ENCODE results near the gene MMP25.
"Not testable (repeated sequence)": the region's sequence is repeated elsewhere in the genome, so short reads cannot be mapped to it uniquely, and the experiment has no call there.

DNA sequence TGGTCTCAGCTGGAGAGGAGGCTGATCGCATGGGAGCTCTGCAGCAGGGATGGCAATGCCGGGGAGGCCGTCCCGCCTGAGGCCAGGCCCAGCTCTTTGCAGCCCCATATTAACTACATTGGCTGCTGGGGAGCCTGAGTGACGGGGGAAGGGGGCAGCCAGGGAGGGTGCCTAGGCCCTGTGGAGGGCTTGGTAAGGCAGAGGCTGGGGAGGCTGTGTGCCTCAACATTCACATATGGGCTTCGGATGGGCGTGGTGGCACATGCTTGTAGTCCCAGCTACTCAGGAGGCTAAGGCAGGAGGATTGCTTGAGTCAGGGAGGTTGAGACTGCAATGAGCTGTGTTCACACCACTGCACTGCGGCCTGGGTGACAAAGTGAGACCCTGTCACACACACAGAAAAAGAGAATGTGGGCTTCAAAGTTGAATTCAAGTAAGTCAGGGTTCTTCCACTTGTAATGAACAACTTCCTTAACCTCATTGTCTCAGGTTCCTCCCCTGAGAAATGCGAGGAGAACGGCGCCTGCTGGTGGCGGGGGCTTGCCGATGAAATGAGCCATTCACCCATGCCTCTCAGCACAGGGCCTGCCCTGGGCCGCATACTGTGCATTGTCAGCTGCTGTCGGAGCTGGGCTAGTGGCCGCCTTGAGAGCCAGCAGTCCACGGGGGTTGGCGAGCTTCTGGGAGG, 26.4 kb downstream of the MMP25 start:
- TF ChIP-seq, protein P1, sequence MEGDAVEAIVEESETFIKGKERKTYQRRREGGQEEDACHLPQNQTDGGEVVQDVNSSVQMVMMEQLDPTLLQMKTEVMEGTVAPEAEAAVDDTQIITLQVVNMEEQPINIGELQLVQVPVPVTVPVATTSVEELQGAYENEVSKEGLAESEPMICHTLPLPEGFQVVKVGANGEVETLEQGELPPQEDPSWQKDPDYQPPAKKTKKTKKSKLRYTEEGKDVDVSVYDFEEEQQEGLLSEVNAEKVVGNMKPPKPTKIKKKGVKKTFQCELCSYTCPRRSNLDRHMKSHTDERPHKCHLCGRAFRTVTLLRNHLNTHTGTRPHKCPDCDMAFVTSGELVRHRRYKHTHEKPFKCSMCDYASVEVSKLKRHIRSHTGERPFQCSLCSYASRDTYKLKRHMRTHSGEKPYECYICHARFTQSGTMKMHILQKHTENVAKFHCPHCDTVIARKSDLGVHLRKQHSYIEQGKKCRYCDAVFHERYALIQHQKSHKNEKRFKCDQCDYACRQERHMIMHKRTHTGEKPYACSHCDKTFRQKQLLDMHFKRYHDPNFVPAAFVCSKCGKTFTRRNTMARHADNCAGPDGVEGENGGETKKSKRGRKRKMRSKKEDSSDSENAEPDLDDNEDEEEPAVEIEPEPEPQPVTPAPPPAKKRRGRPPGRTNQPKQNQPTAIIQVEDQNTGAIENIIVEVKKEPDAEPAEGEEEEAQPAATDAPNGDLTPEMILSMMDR (IDR thresholded peaks at IDR 0.05) = peak in 3 of 6 experiments; percentile 14 to 17 (median 15)
- TF ChIP-seq POLR2A (IDR thresholded peaks at IDR 0.05) = not testable (repeated sequence)

All from Peyer's patch (tissue), 4 donors.